ENCODE data around the gene NLGN1. TPM values are rescaled to one million over a fixed set of nuclear protein-coding genes. Genes with fewer than 3 reads are reported as not detected.
"Not testable (repeated sequence)": the region's sequence is repeated elsewhere in the genome, so short reads cannot be mapped to it uniquely, and the experiment has no call there.

The NLGN1 gene
- total RNA-seq, 2 donors from 2014 or later: 0.36 to 11.7 TPM

DNA sequence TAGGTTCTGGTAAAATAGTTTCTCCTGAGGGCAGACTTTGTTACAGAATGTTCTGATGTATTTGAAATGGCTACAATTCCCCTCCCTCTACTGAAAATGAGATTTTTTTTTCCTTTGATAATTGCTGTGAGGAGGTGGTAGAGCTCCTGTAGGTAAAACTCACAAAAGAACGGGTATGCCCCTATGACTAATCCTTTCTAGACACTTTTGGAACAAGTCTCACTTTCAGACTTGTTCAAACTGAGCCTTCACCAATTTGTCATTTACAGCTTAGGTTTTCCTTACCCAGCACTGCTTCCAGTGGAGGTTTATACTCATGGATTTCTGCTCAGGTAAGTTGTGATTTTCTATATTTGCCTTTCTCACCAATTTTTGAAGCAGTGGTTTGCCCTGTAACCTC, 115.6 kb downstream of the NLGN1 start:
- H3K36me3 ChIP-seq: no peaks in the 10 kb centered on the region
- 52% methylated on average over 1 of the region's 1 CpG for WGBS
- H3K4me1 ChIP-seq (replicated peaks): no peaks in the 10 kb centered on the region
- no peaks in the 10 kb centered on the region for H3K27me3 ChIP-seq (replicated peaks; ENCODE audit: insufficient read depth)
- intact Hi-C loops (cut with DNase I): no loop called here
- DNase-seq (ENCODE audit: low spot score): no peak
- no peak overlapping the region for H3K4me3 ChIP-seq
- H3K27ac ChIP-seq: no peak overlapping the region
- no peaks in the 10 kb centered on the region for H3K9me3 ChIP-seq
- no peak for TF ChIP-seq POLR2A (IDR thresholded peaks at IDR 0.05)
- TF ChIP-seq POLR2AphosphoS5 (IDR thresholded peaks at IDR 0.05): no peak
- TF ChIP-seq CTCF (IDR thresholded peaks at IDR 0.05): no peak

DNA sequence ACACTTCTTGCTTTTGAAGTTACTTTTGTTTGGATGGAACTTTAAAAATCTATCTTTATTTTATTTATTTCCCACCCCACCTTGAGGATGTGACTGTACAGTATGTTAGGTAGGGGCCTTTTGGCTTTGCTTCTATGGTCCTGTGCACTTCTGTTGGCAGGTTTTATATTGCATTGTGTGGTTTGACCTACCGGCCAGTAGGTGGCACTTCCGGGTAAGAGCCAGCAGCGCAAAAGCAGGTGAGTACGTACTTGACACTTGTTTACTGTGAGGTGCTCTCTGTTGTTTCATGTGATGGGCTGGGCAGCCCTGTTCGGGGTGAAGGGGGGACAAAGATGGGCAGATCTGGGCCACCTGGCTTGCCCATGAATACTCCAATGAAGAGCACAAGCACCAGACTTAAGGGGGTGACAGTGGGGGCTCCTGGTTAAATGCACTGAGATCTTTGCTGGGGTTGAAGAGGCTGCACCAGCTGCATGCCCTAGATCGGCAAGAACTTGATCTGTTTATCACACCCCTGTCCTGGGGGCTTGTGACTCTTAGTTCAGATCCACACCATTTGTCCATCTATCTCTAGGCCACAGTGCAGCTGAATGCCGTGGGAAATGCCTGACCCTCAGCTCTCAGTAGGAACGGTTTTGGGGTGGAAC, 131.6 kb downstream of the NLGN1 start:
- Histone ChIP-seq H3K36me3 (no peaks in the 10 kb centered on the region), H3K4me1 (replicated peaks) (no peaks in the 10 kb centered on the region), H3K27me3 (replicated peaks; ENCODE audit: insufficient read depth) (no peaks in the 10 kb centered on the region), H3K27ac (no peak overlapping the region), H3K9me3 (no peaks in the 10 kb centered on the region), H3K4me3 (no peak overlapping the region)
- WGBS: 55% methylated on average over 8 of the region's 8 CpGs
- no peak for DNase-seq (ENCODE audit: low spot score)
- TF ChIP-seq CTCF (IDR thresholded peaks at IDR 0.05): no peak
- no peak for TF ChIP-seq POLR2A (IDR thresholded peaks at IDR 0.05)
- no peak for TF ChIP-seq POLR2AphosphoS5 (IDR thresholded peaks at IDR 0.05)
- intact Hi-C loops (cut with DNase I): no loop called here

DNA sequence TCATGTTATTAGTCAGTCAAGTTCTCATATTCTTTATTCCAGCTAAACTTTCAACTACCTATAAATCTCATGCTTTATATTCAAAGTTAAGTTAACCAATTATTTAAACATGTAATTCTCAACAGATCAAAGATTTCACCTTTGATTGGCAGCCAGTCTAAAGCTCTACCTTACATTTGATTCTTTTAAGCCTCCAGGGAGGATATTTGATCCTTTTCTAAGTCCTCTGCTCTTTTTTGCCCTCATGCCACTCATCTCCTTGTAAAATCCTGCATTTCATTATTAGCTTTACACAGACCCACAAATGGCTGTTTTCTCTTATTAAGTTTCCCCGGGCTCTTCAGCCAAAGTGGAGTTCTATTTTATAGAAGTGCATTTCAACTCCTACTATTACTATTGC, 134.1 kb downstream of the NLGN1 start:
- H3K9me3 ChIP-seq: no peaks in the 10 kb centered on the region
- H3K4me1 ChIP-seq (replicated peaks): no peaks in the 10 kb centered on the region
- no peak overlapping the region for H3K27ac ChIP-seq
- TF ChIP-seq POLR2AphosphoS5 (IDR thresholded peaks at IDR 0.05) (no peak), POLR2A (IDR thresholded peaks at IDR 0.05) (no peak), CTCF (IDR thresholded peaks at IDR 0.05) (no peak)
- WGBS: 28% methylated on average over 1 of the region's 1 CpG
- H3K36me3 ChIP-seq: no peaks in the 10 kb centered on the region
- H3K27me3 ChIP-seq (replicated peaks; ENCODE audit: insufficient read depth): no peaks in the 10 kb centered on the region
- intact Hi-C loops (cut with DNase I): no loop called here
- no peak for DNase-seq (ENCODE audit: low spot score)
- H3K4me3 ChIP-seq: no peak overlapping the region

DNA sequence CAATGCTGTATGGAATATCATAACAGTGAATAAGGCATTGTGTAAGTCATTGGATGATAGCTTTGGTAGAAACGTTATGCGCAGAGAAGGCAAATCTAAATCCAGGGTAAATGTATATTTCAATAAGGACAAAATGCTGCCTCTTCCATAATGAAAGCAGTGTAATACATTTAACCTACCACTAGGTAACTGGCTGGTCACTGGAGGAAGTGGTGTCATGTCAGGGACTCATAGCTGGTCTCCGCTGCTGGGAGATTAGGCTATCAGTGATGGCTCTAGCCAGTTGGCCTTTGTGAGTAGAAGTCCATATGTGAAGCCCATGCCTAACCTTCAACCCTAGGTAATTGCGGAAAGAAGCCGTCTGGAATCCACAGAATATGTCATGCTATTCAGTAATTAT, 140.9 kb downstream of the NLGN1 start:
- no peak overlapping the region for H3K4me3 ChIP-seq
- intact Hi-C loops (cut with DNase I): no loop called here
- 97% methylated on average over 5 of the region's 5 CpGs for WGBS
- no peaks in the 10 kb centered on the region for H3K4me1 ChIP-seq (replicated peaks)
- H3K9me3 ChIP-seq: no peaks in the 10 kb centered on the region
- H3K27ac ChIP-seq: no peak overlapping the region
- TF ChIP-seq POLR2A (IDR thresholded peaks at IDR 0.05) (no peak), CTCF (IDR thresholded peaks at IDR 0.05) (no peak), POLR2AphosphoS5 (IDR thresholded peaks at IDR 0.05) (no peak)
- no peaks in the 10 kb centered on the region for H3K27me3 ChIP-seq (replicated peaks; ENCODE audit: insufficient read depth)
- no peak for DNase-seq (ENCODE audit: low spot score)
- H3K36me3 ChIP-seq: no peaks in the 10 kb centered on the region

DNA sequence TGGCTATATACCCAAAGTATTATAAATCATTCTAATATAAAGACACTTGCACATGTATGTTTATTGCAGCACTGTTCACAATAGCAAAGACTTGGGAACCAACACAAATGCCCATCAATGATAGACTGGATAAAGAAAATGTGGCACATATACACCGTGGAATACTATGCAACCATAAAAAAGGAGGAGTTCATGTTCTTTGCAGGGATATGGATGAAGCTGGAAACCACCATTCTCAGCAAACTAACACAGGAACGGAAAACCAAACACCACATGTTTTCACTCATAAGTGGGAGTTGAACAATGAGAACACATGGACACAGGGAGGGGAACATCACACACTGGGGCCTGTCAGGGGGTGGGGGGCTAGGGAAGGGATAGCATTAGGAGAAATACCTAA, 148.0 kb downstream of the NLGN1 start:
- H3K36me3 ChIP-seq; DNase-seq (ENCODE audit: low spot score); intact Hi-C loops (cut with DNase I); H3K27ac ChIP-seq; H3K27me3 ChIP-seq (replicated peaks; ENCODE audit: insufficient read depth); H3K4me3 ChIP-seq; H3K4me1 ChIP-seq (replicated peaks); H3K9me3 ChIP-seq: not testable (repeated sequence)
- 88% methylated on average over 2 of the region's 2 CpGs for WGBS
